ENCODE measurements around the gene DDX31.

Gene DDX31

GRCh38 chr9:132589148-132590036 lies 80.4 kb downstream of the DDX31 start:
- H3K27ac Mint-ChIP-seq = no peak overlapping the region
- peaks cover 5% of the 10 kb centered on the region for H3K36me3 Mint-ChIP-seq
- H3K9me3 Mint-ChIP-seq (ENCODE audit: low read depth) = no peaks in the 10 kb centered on the region
- peaks cover 12% of the 10 kb centered on the region for H3K4me1 Mint-ChIP-seq (ENCODE audit: low read depth)
- H3K27me3 Mint-ChIP-seq = peaks cover 25% of the 10 kb centered on the region
- no peak overlapping the region for H3K4me3 Mint-ChIP-seq

GRCh38 chr9:132588501-132589147 lies 81.2 kb downstream of the DDX31 start:
- peaks cover 27% of the 10 kb centered on the region for H3K27me3 Mint-ChIP-seq
- H3K4me1 Mint-ChIP-seq (ENCODE audit: low read depth) = peaks cover 12% of the 10 kb centered on the region
- H3K4me3 Mint-ChIP-seq = no peak overlapping the region
- H3K27ac Mint-ChIP-seq = no peak overlapping the region
- H3K9me3 Mint-ChIP-seq (ENCODE audit: low read depth) = no peaks in the 10 kb centered on the region
- H3K36me3 Mint-ChIP-seq = peaks cover 4% of the 10 kb centered on the region

- no peaks in the 10 kb centered on the region for H3K36me3 Mint-ChIP-seq
- peaks cover 30% of the 10 kb centered on the region for H3K27me3 Mint-ChIP-seq
- H3K4me1 Mint-ChIP-seq (ENCODE audit: low read depth) = peaks cover 12% of the 10 kb centered on the region
- H3K9me3 Mint-ChIP-seq (ENCODE audit: low read depth) = no peaks in the 10 kb centered on the region
- no peak overlapping the region for H3K4me3 Mint-ChIP-seq
- H3K27ac Mint-ChIP-seq = no peak overlapping the region
Observed at GRCh38 chr9:132588098-132588497, 81.7 kb downstream of the DDX31 start.

- H3K27ac Mint-ChIP-seq = no peak overlapping the region
- no peaks in the 10 kb centered on the region for H3K36me3 Mint-ChIP-seq
- H3K9me3 Mint-ChIP-seq (ENCODE audit: low read depth) = no peaks in the 10 kb centered on the region
- peaks cover 29% of the 10 kb centered on the region for H3K27me3 Mint-ChIP-seq
- H3K4me3 Mint-ChIP-seq = no peak overlapping the region
- peaks cover 12% of the 10 kb centered on the region for H3K4me1 Mint-ChIP-seq (ENCODE audit: low read depth)
Observed at GRCh38 chr9:132587592-132587955, 82.2 kb downstream of the DDX31 start.

GRCh38 chr9:132586830-132587591 lies 82.8 kb downstream of the DDX31 start:
- Mint-ChIP-seq H3K9me3 (ENCODE audit: low read depth) (no peaks in the 10 kb centered on the region), H3K36me3 (no peaks in the 10 kb centered on the region), H3K27ac (no peak overlapping the region), H3K27me3 (peaks cover 29% of the 10 kb centered on the region), H3K4me3 (no peak overlapping the region), H3K4me1 (ENCODE audit: low read depth) (peaks cover 12% of the 10 kb centered on the region)

GRCh38 chr9:132585954-132586829 lies 83.6 kb downstream of the DDX31 start:
- no peaks in the 10 kb centered on the region for H3K36me3 Mint-ChIP-seq
- peak overlapping the region; percentile 13 for H3K4me3 Mint-ChIP-seq
- H3K4me1 Mint-ChIP-seq (ENCODE audit: low read depth) = peaks cover 17% of the 10 kb centered on the region
- H3K9me3 Mint-ChIP-seq (ENCODE audit: low read depth) = no peaks in the 10 kb centered on the region
- peak overlapping the region; percentile 72 for H3K27ac Mint-ChIP-seq
- peaks cover 34% of the 10 kb centered on the region for H3K27me3 Mint-ChIP-seq

GRCh38 chr9:132584601-132585560 lies 84.9 kb downstream of the DDX31 start:
- H3K4me1 Mint-ChIP-seq (ENCODE audit: low read depth) = peaks cover 16% of the 10 kb centered on the region
- no peak overlapping the region for H3K4me3 Mint-ChIP-seq
- H3K36me3 Mint-ChIP-seq = no peaks in the 10 kb centered on the region
- no peak overlapping the region for H3K27ac Mint-ChIP-seq
- peaks cover 33% of the 10 kb centered on the region for H3K27me3 Mint-ChIP-seq
- no peaks in the 10 kb centered on the region for H3K9me3 Mint-ChIP-seq (ENCODE audit: low read depth)

- Mint-ChIP-seq H3K9me3 (ENCODE audit: low read depth) (no peaks in the 10 kb centered on the region), H3K36me3 (no peaks in the 10 kb centered on the region), H3K4me3 (no peak overlapping the region), H3K4me1 (ENCODE audit: low read depth) (peaks cover 15% of the 10 kb centered on the region), H3K27ac (no peak overlapping the region), H3K27me3 (peaks cover 36% of the 10 kb centered on the region)
Observed at GRCh38 chr9:132583584-132584304, 86.0 kb downstream of the DDX31 start.

- H3K27me3 Mint-ChIP-seq = peaks cover 38% of the 10 kb centered on the region
- H3K27ac Mint-ChIP-seq = no peak overlapping the region
- H3K4me1 Mint-ChIP-seq (ENCODE audit: low read depth) = peaks cover 12% of the 10 kb centered on the region
- no peaks in the 10 kb centered on the region for H3K36me3 Mint-ChIP-seq
- no peaks in the 10 kb centered on the region for H3K9me3 Mint-ChIP-seq (ENCODE audit: low read depth)
- no peak overlapping the region for H3K4me3 Mint-ChIP-seq
Observed at GRCh38 chr9:132582786-132583583, 86.8 kb downstream of the DDX31 start.

- Mint-ChIP-seq H3K27me3 (peaks cover 43% of the 10 kb centered on the region), H3K4me1 (ENCODE audit: low read depth) (peaks cover 12% of the 10 kb centered on the region), H3K4me3 (peak within 1 kb of the TSS; percentile 76), H3K9me3 (ENCODE audit: low read depth) (no peaks in the 10 kb centered on the region), H3K27ac (peak within 1 kb of the TSS; percentile 29), H3K36me3 (no peaks in the 10 kb centered on the region)
Observed at GRCh38 chr9:132582276-132582785, 87.5 kb downstream of the DDX31 start, which contains the start of gene BARHL1. Gene BARHL1, plus strand, starts transcription at chr9:132582606. Its CDS starts 192 bp downstream, at chr9:132582798.

GRCh38 chr9:132579427-132579798 lies 90.4 kb downstream of the DDX31 start:
- H3K36me3 Mint-ChIP-seq = peaks cover under 1% of the 10 kb centered on the region
- H3K4me1 Mint-ChIP-seq (ENCODE audit: low read depth) = peaks cover 6% of the 10 kb centered on the region
- peaks cover 47% of the 10 kb centered on the region for H3K27me3 Mint-ChIP-seq
- H3K4me3 Mint-ChIP-seq = no peak overlapping the region
- H3K27ac Mint-ChIP-seq = no peak overlapping the region
- no peaks in the 10 kb centered on the region for H3K9me3 Mint-ChIP-seq (ENCODE audit: low read depth)

GRCh38 chr9:132578367-132578932 lies 91.3 kb downstream of the DDX31 start:
- Mint-ChIP-seq H3K36me3 (peaks cover 4% of the 10 kb centered on the region), H3K27me3 (peaks cover 49% of the 10 kb centered on the region), H3K4me1 (ENCODE audit: low read depth) (peaks cover 6% of the 10 kb centered on the region), H3K27ac (no peak overlapping the region), H3K4me3 (no peak overlapping the region), H3K9me3 (ENCODE audit: low read depth) (no peaks in the 10 kb centered on the region)
